Retinal pigment epithelial cell (primary cell): Measurements from ENCODE around the gene MYL6B.

Experiments used
- DNase-seq: peaks from one replicate; pipeline ENCODE4 v3.0.0-alpha.2; 2010; ENCODE audit warnings: low read depth
- H3K4me3 ChIP-seq: 2 replicates; pipeline ENCODE4 v1.5.1; 2011; ENCODE audit warnings: mild to moderate bottlenecking, low read length, control low read depth, moderate library complexity
- CTCF ChIP-seq: conservative IDR thresholded peaks from 2 replicates; pipeline ENCODE4 v1.5.1; 2011; ENCODE audit warnings: low read depth, low read length, control low read depth, inconsistent platforms

The MYL6B gene

GRCh38 chr12:56158029-56158925 is 5.9 kb downstream of the MYL6B start, which contains the start of gene MYL6:
MYL6 (plus strand) TSS chr12:56158359; CDS start chr12:56158402, 43 bp downstream.
- DNase-seq = peak; percentile 93
- peak within 1 kb of the TSS; percentile 99 for H3K4me3 ChIP-seq
- TF ChIP-seq CTCF = no peak

GRCh38 chr12:56158926-56159461 is 6.6 kb downstream of the MYL6B start:
- TF ChIP-seq CTCF = no peak
- H3K4me3 ChIP-seq = peak overlapping the region; percentile 99
- DNase-seq = peak; percentile 31

GRCh38 chr12:56159482-56160192 is 7.2 kb downstream of the MYL6B start:
- TF ChIP-seq CTCF = no peak
- no peak for DNase-seq
- H3K4me3 ChIP-seq = peak overlapping the region; percentile 99

GRCh38 chr12:56160193-56160763 is 7.9 kb downstream of the MYL6B start:
- H3K4me3 ChIP-seq = peak overlapping the region; percentile 99
- TF ChIP-seq CTCF = no peak
- no peak for DNase-seq

GRCh38 chr12:56160894-56161689 is 8.7 kb downstream of the MYL6B start:
- TF ChIP-seq CTCF = no peak
- H3K4me3 ChIP-seq = peak overlapping the region; percentile 99
- DNase-seq = no peak

GRCh38 chr12:56161690-56162351 is 9.4 kb downstream of the MYL6B start:
- no peak for DNase-seq
- no peak for TF ChIP-seq CTCF

More at GRCh38 chr12:56161690-56162351, 9.4 kb downstream of the MYL6B start:
- H3K4me3 ChIP-seq = no peak overlapping the region
